Heart left ventricle (tissue), 16 donors: Measurements from ENCODE around the gene THOC5. TPM values are rescaled to one million over a fixed set of nuclear protein-coding genes. Genes with fewer than 3 reads are reported as not detected.

ENCODE experiments used
- ATAC-seq, 4 donors: fragments of 200-7000 bp; cut with Tn5 transposase; one replicate each; pipeline ENCODE4 v1.9.1; 2020 to 2022; ENCODE audit warnings: moderate library complexity in 4 of 4, mild to moderate bottlenecking in 3 of 4, moderate number of reproducible peaks in 1 of 4
- DNase-seq, 5 donors: peaks; one replicate each; pipeline ENCODE4 v3.0.0-alpha.2; 2020
- H3K27ac ChIP-seq, 12 donors: fragments of 200-600 bp; sonication (generic) in 4 of 12; one replicate each; pipeline versions ENCODE4 v1.5.0 to v1.8.0; 2016 to 2022; ENCODE audit warnings: mild to moderate bottlenecking in 2 of 12
- H3K27me3 ChIP-seq, 9 donors: fragments of 200-600 bp; sonication (generic) in 2 of 9; one replicate each; pipeline versions ENCODE4 v1.5.1 to v1.8.0; 2016 to 2022; ENCODE audit warnings: mild to moderate bottlenecking in 3 of 9
- H3K36me3 ChIP-seq, 9 donors: fragments of 200-600 bp; sonication (generic) in 2 of 9; one replicate each; pipeline versions ENCODE4 v1.5.0 to v1.8.0; 2018 to 2022; ENCODE audit warnings: mild to moderate bottlenecking in 2 of 9
- H3K4me1 ChIP-seq, 12 donors: fragments of 200-600 bp; sonication (generic) in 4 of 12; one replicate each; pipeline versions ENCODE4 v1.5.0 to v1.8.0; 2016 to 2022; ENCODE audit warnings: mild to moderate bottlenecking in 3 of 12
- H3K4me3 ChIP-seq, 12 donors: fragments of 200-600 bp; sonication (generic) in 4 of 12; one replicate each; pipeline versions ENCODE4 v1.5.0 to v1.8.0; 2017 to 2022; ENCODE audit warnings: mild to moderate bottlenecking in 9 of 12, moderate library complexity in 4 of 12
- H3K9me3 ChIP-seq, 12 donors: fragments of 200-600 bp; sonication (generic) in 4 of 12; one replicate each; pipeline versions ENCODE4 v1.5.0 to v1.8.0; 2016 to 2022; ENCODE audit warnings: mild to moderate bottlenecking in 1 of 12
- CTCF ChIP-seq, 12 donors: fragments of 200-600 bp; sonication (generic) in 4 of 12; IDR thresholded peaks; one replicate each; pipeline versions ENCODE4 v1.5.0 to v1.8.0; 2018 to 2022; ENCODE audit warnings: antibody characterized with exemption in 12 of 12, mild to moderate bottlenecking in 5 of 12
- POLR2A ChIP-seq, 2 donors: fragments of 450-650 bp; IDR thresholded peaks; one replicate each; pipeline ENCODE4 v1.6.1; 2017; ENCODE audit warnings: antibody characterized with exemption in 2 of 2, mild to moderate bottlenecking in 2 of 2, moderate library complexity in 2 of 2
- WGBS, 4 donors: extraction: QIAGEN DNeasy Blood & Tissue Kit in 2 of 4; methylation state at CpG; one replicate each; pipeline versions ENCODE4 v1.1.5 to v1.1.7; 2013 to 2018; 5-methylcytosine and 5-hydroxymethylcytosine counted together
- intact Hi-C, 10 donors: fragments of 100-400 bp; cut with DNase I; formaldehyde crosslinking; loops; one replicate each; pipeline versions ENCODE4 v1.11.1 to v1.14.2; 2022
- polyA plus RNA-seq, 2 donors: library from polyadenylated mRNA; stranded (reverse); fragments of 200-250 nt; gene quantifications; one replicate each; pipeline ENCODE4 v1.2.3, GENCODE V29; 2013
- total RNA-seq, 9 donors: library from RNA; depleted of rRNA in 2 of 9; stranded (reverse); fragments of >200 nt in 2 of 9; fragmentation: NEBNext Ultra II Directional in 3 of 9; extraction: Animal tissue kit (Norgen Biotek cat#: 25700) in 3 of 9; gene quantifications; one replicate each; pipeline versions ENCODE4 v1.1.0 to v1.2.4, GENCODE V29; 2016 to 2023
- donor health status: ischemic (EF 13 %, LVEDD 7.1; RV severe dilation, severe dysfunction).
- donor health status: healthy with polysubstance abuse.
- donor health status: DM: no; HTN: yes; CAD: no.
- donor health status: DM: no; HTN: no; CAD: no.
- donor health status: ischemic (EF 25% LVEDD 6.9; RV normal size, moderate dysfunction).
- donor health status: ischemic (EF 25% LVEDD 5.7; RV mildly dilated, moderate dysfunction).
- donor health status: healthy.
- donor health status: DM: yes; HTN: yes; CAD: no.
- donor health status: ischemic (EF 35%, LVEDD 5.7; RV mildly dilated, moderate dysfunction).
- donor health status: nonischemic (EF 11% LVEDD 7.7; RV severe dilation, severe dysfunction).
- donor health status: DM: yes; HTN: yes; CAD: no.
- donor health status: PGD.
- donor health status: ischemic (EF 29% LVEDD 5.4; RV normal size, mild dysfunction).
- donor health status: nonischemic (EF 23%, LVEDD 6.1; RV moderate dilation, normal function).

Gene THOC5
- total and polyA plus RNA-seq, 11 donors = 25.5 to 88.7 (median 40.6) TPM

GRCh38 chr22:29521526-29521925 is 32.0 kb downstream of the THOC5 start:
- 95 to 99% (median 98%) methylated on average over 7 of the region's 7 CpGs for WGBS, 4 donors

GRCh38 chr22:29520851-29521250 is 32.7 kb downstream of the THOC5 start:
- WGBS, 4 donors = 80 to 84% (median 84%) methylated on average over 4 of the region's 4 CpGs
- ATAC-seq = no peak

More at GRCh38 chr22:29521526-29521925, 32.0 kb downstream of the THOC5 start:
- no peaks in the 10 kb centered on the region for H3K27me3 ChIP-seq
- H3K4me1 ChIP-seq = peaks cover 0 to 20% (median 0%) of the 10 kb centered on the region in 12 donors
- H3K4me3 ChIP-seq = no peak overlapping the region
- H3K27ac ChIP-seq = no peak overlapping the region
- no peaks in the 10 kb centered on the region for H3K9me3 ChIP-seq
- ATAC-seq = no peak
- TF ChIP-seq CTCF (IDR thresholded peaks at IDR 0.05) = no peak
- TF ChIP-seq POLR2A (IDR thresholded peaks at IDR 0.05) = no peak
- no peak for DNase-seq
- peaks cover 0 to 100% (median 97%) of the 10 kb centered on the region in 9 donors for H3K36me3 ChIP-seq
- intact Hi-C loops = loop anchor here in 3 of 10 donors (5.0 to 10.0 kb wide), 2 partner anchors 124 to 127 kb away; no protein-coding TSS in a partner anchor

GRCh38 chr22:29519996-29520395 is 33.6 kb downstream of the THOC5 start:
- DNase-seq (no peak), ATAC-seq (no peak)
- Histone ChIP-seq H3K36me3 (peaks cover 0 to 100% (median 97%) of the 10 kb centered on the region in 9 donors), H3K4me1 (peaks cover 0 to 20% (median 0%) of the 10 kb centered on the region in 12 donors), H3K27ac (no peak overlapping the region), H3K4me3 (no peak overlapping the region), H3K9me3 (no peaks in the 10 kb centered on the region), H3K27me3 (no peaks in the 10 kb centered on the region)
- intact Hi-C loops = loop anchor here in 3 of 10 donors (5.0 to 10.0 kb wide), 2 partner anchors 123 to 125 kb away; no protein-coding TSS in a partner anchor
- TF ChIP-seq POLR2A (IDR thresholded peaks at IDR 0.05) (no peak), CTCF (IDR thresholded peaks at IDR 0.05) (no peak)
- WGBS, 4 donors = 94 to 100% (median 98%) methylated on average over 1 of the region's 1 CpG

More at GRCh38 chr22:29520851-29521250, 32.7 kb downstream of the THOC5 start:
- Histone ChIP-seq H3K27me3 (no peaks in the 10 kb centered on the region), H3K4me1 (peaks cover 0 to 20% (median 0%) of the 10 kb centered on the region in 12 donors), H3K4me3 (no peak overlapping the region), H3K36me3 (peaks cover 0 to 100% (median 97%) of the 10 kb centered on the region in 9 donors), H3K27ac (no peak overlapping the region), H3K9me3 (no peaks in the 10 kb centered on the region)
- intact Hi-C loops = loop anchor here in 3 of 10 donors (5.0 to 10.0 kb wide), 2 partner anchors 124 to 126 kb away; no protein-coding TSS in a partner anchor
- TF ChIP-seq CTCF (IDR thresholded peaks at IDR 0.05) = no peak
- TF ChIP-seq POLR2A (IDR thresholded peaks at IDR 0.05) = no peak
- no peak for DNase-seq

GRCh38 chr22:29518427-29518826 is 35.1 kb downstream of the THOC5 start:
- Histone ChIP-seq H3K27me3 (no peaks in the 10 kb centered on the region), H3K4me1 (peaks cover 0 to 20% (median 0%) of the 10 kb centered on the region in 12 donors), H3K36me3 (peaks cover 0 to 98% (median 91%) of the 10 kb centered on the region in 9 donors), H3K9me3 (no peaks in the 10 kb centered on the region), H3K27ac (peak overlapping the region in 4 of 12 donors; percentile 10 to 83 (median 60)), H3K4me3 (no peak overlapping the region)
- WGBS, 4 donors = 84 to 93% (median 92%) methylated on average over 3 to 5 of the region's 5 CpGs
- TF ChIP-seq POLR2A (IDR thresholded peaks at IDR 0.05) (no peak), CTCF (IDR thresholded peaks at IDR 0.05) (no peak)
- intact Hi-C loops = no loop called here
- ATAC-seq = no peak
- DNase-seq = no peak
